D721Med (cell line): ENCODE data around the gene DYNC1H1.
"Not testable (repeated sequence)": the region's sequence is repeated elsewhere in the genome, so short reads cannot be mapped to it uniquely, and the experiment has no call there.

Experiments used
- DNase-seq: peaks from one replicate; pipeline ENCODE4 v3.0.0; 2011; ENCODE audit warnings: low spot score; ENCODE audit not compliant: insufficient read length
- FAIRE-seq: peaks from 2 replicates; lab custom pipeline; 2011; peaks lifted over from hg19 to GRCh38; lab: Jason Lieb, UNC
- TF ChIP-seq, protein P1 (sequence below): IDR thresholded peaks from 2 replicates; pipeline ENCODE4 v1.5.1; 2012; ENCODE audit warnings: mild to moderate bottlenecking, control low read depth; ENCODE audit not compliant: insufficient read depth; ENCODE audit errors: missing control alignments

DYNC1H1 gene

DNA sequence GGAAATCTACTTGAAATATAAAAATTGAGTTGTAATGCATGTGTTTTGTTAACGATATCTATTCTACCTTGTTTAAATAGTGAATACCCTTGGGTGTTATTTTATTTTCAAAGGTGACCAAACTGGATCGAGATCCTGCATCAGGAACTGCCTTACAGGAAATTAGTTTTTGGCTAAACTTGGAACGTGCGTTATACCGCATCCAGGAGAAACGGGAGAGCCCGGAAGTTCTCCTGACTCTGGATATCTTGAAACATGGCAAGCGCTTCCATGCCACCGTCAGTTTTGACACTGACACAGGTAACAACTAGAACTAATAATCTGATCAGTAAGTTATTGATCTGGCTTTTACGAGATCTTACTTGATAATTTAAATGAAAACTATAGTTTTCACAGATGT lies 15.9 kb downstream of the DYNC1H1 start:
- TF ChIP-seq, protein P1, sequence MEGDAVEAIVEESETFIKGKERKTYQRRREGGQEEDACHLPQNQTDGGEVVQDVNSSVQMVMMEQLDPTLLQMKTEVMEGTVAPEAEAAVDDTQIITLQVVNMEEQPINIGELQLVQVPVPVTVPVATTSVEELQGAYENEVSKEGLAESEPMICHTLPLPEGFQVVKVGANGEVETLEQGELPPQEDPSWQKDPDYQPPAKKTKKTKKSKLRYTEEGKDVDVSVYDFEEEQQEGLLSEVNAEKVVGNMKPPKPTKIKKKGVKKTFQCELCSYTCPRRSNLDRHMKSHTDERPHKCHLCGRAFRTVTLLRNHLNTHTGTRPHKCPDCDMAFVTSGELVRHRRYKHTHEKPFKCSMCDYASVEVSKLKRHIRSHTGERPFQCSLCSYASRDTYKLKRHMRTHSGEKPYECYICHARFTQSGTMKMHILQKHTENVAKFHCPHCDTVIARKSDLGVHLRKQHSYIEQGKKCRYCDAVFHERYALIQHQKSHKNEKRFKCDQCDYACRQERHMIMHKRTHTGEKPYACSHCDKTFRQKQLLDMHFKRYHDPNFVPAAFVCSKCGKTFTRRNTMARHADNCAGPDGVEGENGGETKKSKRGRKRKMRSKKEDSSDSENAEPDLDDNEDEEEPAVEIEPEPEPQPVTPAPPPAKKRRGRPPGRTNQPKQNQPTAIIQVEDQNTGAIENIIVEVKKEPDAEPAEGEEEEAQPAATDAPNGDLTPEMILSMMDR: no peak
- FAIRE-seq (no peak), DNase-seq (no peak)

DNA sequence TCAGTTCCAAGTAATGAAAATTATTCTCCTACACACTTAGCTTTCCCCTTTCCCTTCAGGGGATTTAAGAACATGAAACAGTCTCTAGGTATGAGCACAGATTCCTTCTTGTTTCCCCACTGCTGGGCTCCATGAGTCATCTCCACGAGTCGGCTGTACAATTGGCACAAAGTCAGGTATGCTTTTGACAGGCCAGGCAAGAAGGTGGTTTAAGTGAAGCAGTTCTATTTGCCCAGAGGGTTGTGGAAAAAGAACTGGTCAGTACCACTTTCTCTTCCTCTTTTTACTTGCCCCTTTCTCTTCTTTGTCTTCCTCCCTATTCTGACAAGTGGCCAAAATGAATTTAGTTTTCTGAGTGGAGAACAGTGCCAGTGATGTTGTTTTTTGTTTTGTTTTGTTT lies 16.3 kb downstream of the DYNC1H1 start:
- no peak for FAIRE-seq
- TF ChIP-seq, protein P1: no peak
- no peak for DNase-seq

DNA sequence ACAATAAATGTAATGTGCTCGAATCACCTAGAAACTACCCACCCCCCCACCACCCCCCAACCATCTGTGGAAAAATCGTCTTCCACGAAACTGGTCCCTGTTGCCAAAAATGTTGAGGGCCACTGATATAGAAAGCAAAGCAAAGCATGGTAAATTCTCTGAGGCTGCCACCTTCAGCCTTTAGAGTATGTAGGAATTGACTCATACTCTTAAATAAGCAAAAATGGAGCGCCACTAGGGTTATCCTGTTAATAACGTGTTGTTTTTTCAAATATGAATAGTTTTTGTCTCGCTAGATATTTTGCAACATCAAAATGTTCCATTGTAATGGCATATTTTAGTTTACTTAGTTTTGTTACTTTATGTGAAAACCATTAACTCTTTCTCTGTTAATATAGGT lies 18.2 kb downstream of the DYNC1H1 start:
- no peak for FAIRE-seq
- TF ChIP-seq, protein P1: no peak

DNA sequence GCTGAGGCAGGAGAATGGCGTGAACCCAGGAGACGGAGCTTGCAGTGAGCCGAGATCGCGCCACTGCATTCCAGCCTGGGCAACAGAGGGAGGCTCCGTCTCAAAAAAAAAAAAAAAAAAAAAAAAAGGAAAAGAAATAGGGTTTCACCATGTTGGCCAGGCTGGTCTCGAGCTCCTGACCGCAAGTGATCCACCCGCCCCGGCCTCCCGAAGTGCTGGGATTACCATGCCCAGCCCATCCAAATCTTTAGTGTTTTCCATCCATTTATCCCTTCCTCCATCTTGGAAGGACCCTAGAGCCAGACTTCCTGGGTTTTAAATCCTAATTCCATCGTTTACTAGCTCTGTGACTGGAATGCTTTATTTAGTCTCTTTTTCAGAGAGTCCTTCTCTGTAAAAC lies 20.5 kb downstream of the DYNC1H1 start:
- not testable (repeated sequence) for FAIRE-seq

More for the DNA sequence above, 18.2 kb downstream of the DYNC1H1 start:
- no peak for DNase-seq

DNA sequence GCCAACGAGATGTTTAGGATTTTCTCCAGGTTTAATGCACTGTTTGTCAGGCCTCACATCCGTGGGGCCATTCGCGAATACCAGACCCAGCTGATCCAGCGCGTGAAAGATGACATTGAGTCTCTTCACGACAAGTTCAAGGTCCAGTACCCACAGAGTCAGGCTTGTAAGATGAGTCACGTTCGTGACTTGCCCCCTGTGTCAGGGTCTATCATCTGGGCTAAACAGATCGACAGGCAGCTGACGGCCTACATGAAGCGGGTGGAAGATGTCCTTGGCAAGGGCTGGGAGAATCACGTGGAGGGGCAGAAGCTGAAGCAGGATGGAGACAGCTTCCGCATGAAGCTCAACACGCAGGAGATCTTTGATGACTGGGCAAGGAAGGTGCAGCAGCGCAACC lies 21.6 kb downstream of the DYNC1H1 start:
- no peak for DNase-seq
- TF ChIP-seq, protein P1: no peak
- FAIRE-seq: no peak

More for the DNA sequence above, 20.5 kb downstream of the DYNC1H1 start:
- not testable (repeated sequence) for DNase-seq

DNA sequence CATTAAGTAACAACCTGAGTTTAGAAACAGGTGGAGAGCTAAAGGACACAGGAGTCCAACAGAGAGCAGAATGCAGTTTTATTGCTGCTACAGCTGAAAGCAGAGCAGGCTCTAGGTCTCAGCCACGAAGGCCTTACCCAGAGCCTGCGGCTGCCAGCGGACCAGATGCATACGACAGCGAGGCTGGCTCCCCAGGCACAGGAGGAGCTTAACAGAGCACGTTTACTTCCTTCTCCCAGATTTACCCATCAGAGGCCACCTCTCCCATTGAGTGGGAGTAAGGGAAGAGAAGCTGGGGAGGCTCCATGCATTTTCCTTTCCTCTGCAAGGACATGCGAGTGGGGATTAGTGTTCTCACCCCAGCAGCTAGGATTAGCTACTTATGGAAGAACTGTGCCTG lies 22.6 kb downstream of the DYNC1H1 start:
- TF ChIP-seq, protein P1: no peak
- no peak for FAIRE-seq
- DNase-seq: peak; percentile 38

DNA sequence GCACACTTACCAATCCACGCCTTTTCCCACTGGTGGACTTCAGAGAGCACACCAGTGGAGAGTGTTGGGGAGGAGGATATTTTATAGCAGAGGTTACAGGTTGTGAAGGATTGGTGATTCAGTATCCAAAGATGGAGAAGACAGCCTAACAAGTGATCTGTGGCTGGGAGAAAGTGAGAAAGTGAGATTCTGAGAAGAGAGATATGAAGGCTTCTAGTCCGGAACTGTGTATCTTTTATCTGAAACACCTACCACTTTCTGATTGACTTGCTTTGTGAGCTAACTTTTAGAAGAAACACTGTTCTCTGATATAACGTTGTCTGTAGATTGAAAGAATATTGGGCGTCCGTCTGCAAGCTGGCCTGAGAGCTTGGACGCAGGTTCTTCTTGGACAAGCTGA lies 24.0 kb downstream of the DYNC1H1 start:
- no peak for FAIRE-seq
- no peak for DNase-seq
- TF ChIP-seq, protein P1: no peak

DNA sequence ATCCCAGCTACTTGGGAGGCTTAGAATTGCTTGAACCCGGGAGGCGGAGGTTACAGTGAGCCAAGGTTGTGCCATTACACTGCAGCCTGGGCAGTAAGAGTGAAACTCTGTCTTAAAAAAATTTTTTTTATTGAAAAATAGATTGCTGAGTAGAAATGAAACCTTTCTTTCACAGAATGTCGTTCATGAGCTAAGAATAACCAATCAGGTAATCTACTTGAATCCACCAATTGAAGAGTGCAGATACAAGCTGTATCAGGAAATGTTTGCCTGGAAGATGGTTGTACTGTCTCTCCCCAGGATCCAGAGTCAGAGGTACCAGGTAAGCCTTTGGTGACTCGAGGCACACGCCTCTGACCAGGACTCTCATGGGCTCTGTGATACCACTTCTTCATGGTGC lies 27.0 kb downstream of the DYNC1H1 start:
- DNase-seq: no peak
- TF ChIP-seq, protein P1: no peak
- FAIRE-seq: no peak
